Endothelial cell of umbilical vein (primary cell): ENCODE data around the gene SLC36A3. TPM values are rescaled to one million over a fixed set of nuclear protein-coding genes. Genes with fewer than 3 reads are reported as not detected.

Experiments used
- BruUV-seq: library from RNA; stranded (reverse); fragments of 400-500 nt; replicated peaks from 2 replicates; lab custom pipeline; 2021; lab: Mats Ljungman, UMichigan
- CTCF ChIA-PET: fragments of 300-600, 350-600 bp; sonication (Branson Sonifier 250); formaldehyde crosslinking; loops from one replicate; lab custom pipeline; 2021; ENCODE audit warnings: antibody characterized with exemption, inconsistent platforms; lab: Charles Lee
- POLR2A ChIA-PET: fragments of 300-600, 350-600 bp; sonication (Branson Sonifier 250); formaldehyde crosslinking; loops from one replicate; lab custom pipeline; 2021; ENCODE audit warnings: antibody characterized with exemption, inconsistent platforms; lab: Charles Lee
- DNase-seq: peaks from one replicate; pipeline ENCODE4 v3.0.0-alpha.2; 2011; ENCODE audit warnings: low read depth, low spot score
- FAIRE-seq: peaks from 2 replicates; lab custom pipeline; 2011; peaks lifted over from hg19 to GRCh38; lab: Jason Lieb, UNC
- H2AFZ ChIP-seq: 2 replicates; pipeline ENCODE4 v1.6.0; 2012; ENCODE audit warnings: low read depth, low read length, control low read depth, inconsistent platforms
- H3K27ac ChIP-seq: 2 replicates; pipeline ENCODE4 v1.5.1; 2011; ENCODE audit warnings: low read depth, mild to moderate bottlenecking, control low read depth, low read length, moderate library complexity; ENCODE audit not compliant: insufficient read depth
- H3K27me3 ChIP-seq, 2 experiments: 2 replicates each; pipeline versions ENCODE4 v1.6.0 to v1.6.1; 2011; ENCODE audit warnings: low read length in 2 of 2, mixed read lengths in 1 of 2; ENCODE audit not compliant: control insufficient read depth in 2 of 2, insufficient read depth in 2 of 2
- H3K36me3 ChIP-seq, 2 experiments: 2 replicates in 1 of 2; 3 replicates in 1 of 2; pipeline ENCODE4 v1.5.1; 2011; ENCODE audit warnings: low read length in 2 of 2, mild to moderate bottlenecking in 1 of 2, moderate library complexity in 1 of 2; ENCODE audit not compliant: control insufficient read depth in 2 of 2, insufficient read depth in 2 of 2; ENCODE audit errors: extremely low read depth in 1 of 2
- H3K4me1 ChIP-seq: 3 replicates; pipeline ENCODE4 v1.5.1; 2011; ENCODE audit warnings: mild to moderate bottlenecking, low read length; ENCODE audit not compliant: control insufficient read depth, insufficient read depth; ENCODE audit errors: extremely low read depth
- H3K4me2 ChIP-seq: 2 replicates; pipeline ENCODE4 v1.6.1; 2011; ENCODE audit warnings: low read length, control low read depth, mixed read lengths; ENCODE audit not compliant: insufficient read depth
- H3K4me3 ChIP-seq, 3 experiments: fragments of 200-600 bp in 1 of 3; sonication (generic), shearing (Covaris generic) in 1 of 3; replicated peaks in 1 of 3; 2 replicates each; pipeline ENCODE4 v1.5.1; 2011 to 2016; ENCODE audit warnings: control low read depth in 3 of 3, low read length in 3 of 3, mild to moderate bottlenecking in 2 of 3, inconsistent platforms in 1 of 3, low read depth in 1 of 3, moderate library complexity in 1 of 3; ENCODE audit not compliant: insufficient read depth in 1 of 3
- H3K79me2 ChIP-seq: 2 replicates; pipeline ENCODE4 v1.6.0; 2012; ENCODE audit warnings: low read length, inconsistent platforms; ENCODE audit not compliant: control insufficient read depth, insufficient read depth
- H3K9ac ChIP-seq: replicated peaks from 2 replicates; pipeline ENCODE3; 2011; ENCODE audit warnings: low read length, control low read depth; ENCODE audit not compliant: insufficient read depth; ENCODE audit errors: extremely low read depth
- H3K9me1 ChIP-seq: replicated peaks from 3 replicates; pipeline ENCODE4 v1.6.0; 2011; ENCODE audit warnings: mild to moderate bottlenecking, low read length; ENCODE audit not compliant: control insufficient read depth, insufficient read depth; ENCODE audit errors: extremely low read depth
- H3K9me3 ChIP-seq: replicated peaks from 2 replicates; pipeline ENCODE4 v1.5.1; 2012; ENCODE audit warnings: low read length, inconsistent platforms; ENCODE audit not compliant: control insufficient read depth, insufficient read depth
- H4K20me1 ChIP-seq: replicated peaks from 2 replicates; pipeline ENCODE3; 2011; ENCODE audit warnings: mild to moderate bottlenecking, low read length; ENCODE audit not compliant: control insufficient read depth, insufficient read depth; ENCODE audit errors: extremely low read depth
- CTCF ChIP-seq, 2 donors: IDR thresholded peaks; 1 replicate in 1 of 2; 2 replicates in 1 of 2; pipeline ENCODE4 v1.5.1; 2011; ENCODE audit warnings: low read length in 2 of 2, mild to moderate bottlenecking in 2 of 2, moderate library complexity in 2 of 2, control low read depth in 1 of 2, inconsistent platforms in 1 of 2, low read depth in 1 of 2; ENCODE audit not compliant: insufficient read depth in 1 of 2; ENCODE audit errors: extremely low read depth in 1 of 2
- EZH2 ChIP-seq: IDR thresholded peaks from 2 replicates; pipeline ENCODE4 v1.6.1; 2012; ENCODE audit warnings: borderline replicate concordance, low read depth, mild to moderate bottlenecking, moderate library complexity, low read length, inconsistent platforms; ENCODE audit not compliant: severe bottlenecking
- JUN ChIP-seq: IDR thresholded peaks from 2 replicates; pipeline ENCODE4 v1.6.1; 2011; ENCODE audit warnings: borderline replicate concordance, low read depth; ENCODE audit not compliant: insufficient read length, insufficient read depth
- POLR2AphosphoS5 ChIP-seq: IDR thresholded peaks from 2 replicates; pipeline ENCODE4 v1.6.1; 2012; ENCODE audit warnings: low read depth, mild to moderate bottlenecking, control low read depth, low read length, moderate library complexity; ENCODE audit not compliant: insufficient read depth
- dilution Hi-C: fragments of 300-500 bp; cut with MboI; formaldehyde crosslinking; loops from one replicate; pipeline ENCODE4 v1.15.0; 2019; ENCODE audit warnings: low sequenced_read_pairs; ENCODE audit not compliant: extremely low pct_ligation_motif_present
- intact Hi-C: fragments of 100-400 bp; cut with micrococcal nuclease; formaldehyde crosslinking; loops from one replicate; pipeline ENCODE4 v1.10.0; 2022
- polyA plus RNA-seq, 4 experiments: library from polyadenylated mRNA; depleted of rRNA in 3 of 4; stranded (reverse) in 3 of 4; unstranded in 1 of 4; fragments of >200 nt; gene quantifications; 2 replicates each; pipeline versions ENCODE4 v1.2.1 to v1.2.3, GENCODE V29; 2011 to 2012; ENCODE audit warnings: missing spikeins in 1 of 4
- total RNA-seq: library from RNA; stranded (reverse); gene quantifications from 2 replicates; pipeline ENCODE4 v1.2.3, GENCODE V29; 2021
- TF ChIP-seq, protein P1 (sequence below): IDR thresholded peaks from 2 replicates; pipeline ENCODE4 v1.6.1; 2011; ENCODE audit not compliant: insufficient read depth, insufficient read length

Gene SLC36A3
- total and polyA plus RNA-seq, 2 donors (not counting 3 experiments of a cell fraction or from before 2014, with no cell fraction given), result not detected

DNA sequence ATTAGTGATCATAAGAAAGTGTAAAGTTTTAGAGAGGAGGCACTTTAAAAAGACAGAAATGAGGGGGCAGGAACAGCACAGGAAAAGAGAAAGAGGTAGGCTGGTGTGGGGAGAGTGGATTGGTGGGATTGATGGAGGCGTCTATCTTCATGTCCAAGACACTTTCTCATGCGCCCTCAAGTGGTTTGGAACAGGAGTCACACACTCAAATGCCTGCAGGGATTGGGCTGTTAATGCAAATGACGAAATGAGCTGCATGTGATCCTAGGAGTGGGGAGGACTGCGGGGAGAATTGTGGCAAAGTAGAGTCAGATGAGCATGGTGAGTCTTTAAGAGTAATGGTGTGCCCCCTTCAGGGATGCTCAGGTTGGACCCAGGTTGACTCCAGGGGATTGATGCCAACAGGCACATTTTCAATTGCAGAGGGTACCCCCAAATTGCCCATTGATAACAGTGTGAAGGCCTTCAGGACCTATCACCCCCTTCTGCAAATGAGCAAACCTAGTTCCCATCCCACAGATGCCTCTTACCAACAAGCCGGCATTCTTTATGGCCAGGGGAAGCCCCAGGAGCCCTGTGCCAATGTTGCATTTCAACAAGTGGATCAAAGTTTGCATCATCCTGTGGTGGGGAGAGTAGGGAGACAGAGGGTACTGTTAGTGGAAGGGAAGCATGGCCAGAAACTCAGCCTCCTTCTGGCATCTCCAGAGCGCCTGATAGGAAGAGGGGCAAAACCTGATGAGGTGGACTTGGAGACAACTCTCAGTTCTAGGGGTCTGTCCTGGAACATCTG, 5.3 kb downstream of the SLC36A3 start:
- Histone ChIP-seq H3K9ac (no peak overlapping the region), H2AFZ (no peak overlapping the region), H4K20me1 (no peaks in the 10 kb centered on the region), H3K27me3 (peaks cover 0 to 2% of the 10 kb centered on the region in 2 experiments), H3K27ac (no peak overlapping the region), H3K79me2 (no peaks in the 10 kb centered on the region), H3K9me1 (no peaks in the 10 kb centered on the region), H3K4me3 (no peak overlapping the region), H3K4me1 (no peaks in the 10 kb centered on the region), H3K36me3 (no peaks in the 10 kb centered on the region), H3K4me2 (no peak overlapping the region), H3K9me3 (no peaks in the 10 kb centered on the region)
- DNase-seq (peak; percentile 25), FAIRE-seq (no peak)
- dilution Hi-C loops, result no loop called here
- POLR2A ChIA-PET, result no interaction called here
- no TSS peak for BruUV-seq
- CTCF ChIA-PET, result no interaction called here
- TF ChIP-seq EZH2 (no peak), POLR2AphosphoS5 (no peak), JUN (no peak), CTCF (IDR thresholded peaks at IDR 0.05; ENCODE audit: extremely low read depth in 1 of 2, insufficient read depth in 1 of 2, low read depth in 1 of 2, low read length in 2 of 2) (peak; percentile 21 to 42)
- TF ChIP-seq, protein P1, sequence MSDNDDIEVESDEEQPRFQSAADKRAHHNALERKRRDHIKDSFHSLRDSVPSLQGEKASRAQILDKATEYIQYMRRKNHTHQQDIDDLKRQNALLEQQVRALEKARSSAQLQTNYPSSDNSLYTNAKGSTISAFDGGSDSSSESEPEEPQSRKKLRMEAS, result no peak
- intact Hi-C loops, result no loop called here
